ENCODE data around the gene BUB1.

GRCh38 chr2:110673201-110673600 is 4.7 kb downstream of the BUB1 start:
- TF ChIP-seq POLR2A (IDR thresholded peaks at IDR 0.05), result no peak
- TF ChIP-seq CTCF (IDR thresholded peaks at IDR 0.05 in 8 of 11, conservative IDR thresholded peaks at IDR 0.05 in 3 of 11), result no peak
